ENCODE results near the gene ADAMTSL2. TPM values are rescaled to one million over a fixed set of nuclear protein-coding genes. Genes with fewer than 3 reads are reported as not detected.
"Not testable (repeated sequence)": the region's sequence is repeated elsewhere in the genome, so short reads cannot be mapped to it uniquely, and the experiment has no call there.

ADAMTSL2 gene
- total RNA-seq, 1 donor from 2014 or later = not detected

- DNase-seq (ENCODE audit: low read depth) = no peak
- no peak overlapping the region for H3K4me3 ChIP-seq (ENCODE audit: low read depth, low read length)
- no peak for TF ChIP-seq CTCF (conservative IDR thresholded peaks at IDR 0.05; ENCODE audit: low read depth, low read length)
Observed at GRCh38 chr9:133560311-133560710, 25.8 kb downstream of the ADAMTSL2 start.

GRCh38 chr9:133560944-133561343 lies 26.4 kb downstream of the ADAMTSL2 start:
- DNase-seq (ENCODE audit: low read depth) = no peak
- TF ChIP-seq CTCF (conservative IDR thresholded peaks at IDR 0.05; ENCODE audit: low read depth, low read length) = no peak
- no peak overlapping the region for H3K4me3 ChIP-seq (ENCODE audit: low read depth, low read length)

GRCh38 chr9:133561976-133562554 lies 27.6 kb downstream of the ADAMTSL2 start:
- H3K4me3 ChIP-seq (ENCODE audit: low read depth, low read length) = no peak overlapping the region
- DNase-seq (ENCODE audit: low read depth) = no peak
- TF ChIP-seq CTCF (conservative IDR thresholded peaks at IDR 0.05; ENCODE audit: low read depth, low read length) = no peak

GRCh38 chr9:133562611-133563290 lies 28.2 kb downstream of the ADAMTSL2 start:
- TF ChIP-seq CTCF (conservative IDR thresholded peaks at IDR 0.05; ENCODE audit: low read depth, low read length) = no peak
- DNase-seq (ENCODE audit: low read depth) = no peak
- H3K4me3 ChIP-seq (ENCODE audit: low read depth, low read length) = no peak overlapping the region

GRCh38 chr9:133563291-133563796 lies 28.8 kb downstream of the ADAMTSL2 start:
- no peak for DNase-seq (ENCODE audit: low read depth)
- TF ChIP-seq CTCF (conservative IDR thresholded peaks at IDR 0.05; ENCODE audit: low read depth, low read length) = no peak
- no peak overlapping the region for H3K4me3 ChIP-seq (ENCODE audit: low read depth, low read length)

GRCh38 chr9:133563814-133564213 lies 29.3 kb downstream of the ADAMTSL2 start:
- not testable (repeated sequence) for DNase-seq (ENCODE audit: low read depth)

GRCh38 chr9:133564451-133565116 lies 30.1 kb downstream of the ADAMTSL2 start:
- DNase-seq (ENCODE audit: low read depth) = no peak
- H3K4me3 ChIP-seq (ENCODE audit: low read depth, low read length) = no peak overlapping the region
- TF ChIP-seq CTCF (conservative IDR thresholded peaks at IDR 0.05; ENCODE audit: low read depth, low read length) = no peak

More at GRCh38 chr9:133563814-133564213, 29.3 kb downstream of the ADAMTSL2 start:
- H3K4me3 ChIP-seq (ENCODE audit: low read depth, low read length) = not testable (repeated sequence)
